H1 (cell line): ENCODE measurements around the gene GNG7. TPM values are rescaled to one million over a fixed set of nuclear protein-coding genes. Genes with fewer than 3 reads are reported as not detected.

ENCODE experiments used
- GABPA ChIP-seq: IDR thresholded peaks from 2 replicates; pipeline ENCODE4 v1.6.1; 2011; ENCODE audit warnings: mild to moderate bottlenecking, low read length, moderate library complexity, borderline replicate concordance; ENCODE audit not compliant: insufficient read depth
- JUN ChIP-seq: IDR thresholded peaks from 2 replicates; pipeline ENCODE4 v1.6.1; 2011; ENCODE audit warnings: low read depth, mild to moderate bottlenecking, improper control_type of control experiment, low read length
- PHF8 ChIP-seq: fragments of 200-600 bp; sonication (generic); conservative IDR thresholded peaks from 2 replicates; pipeline ENCODE4 v1.7.1; 2012; ENCODE audit warnings: low read depth, mild to moderate bottlenecking, inconsistent platforms, low read length, moderate library complexity
- SP4 ChIP-seq: IDR thresholded peaks from 2 replicates; pipeline ENCODE4 v1.6.1; 2012; ENCODE audit warnings: low read length, inconsistent platforms
- TBP ChIP-seq: IDR thresholded peaks from 2 replicates; pipeline ENCODE4 v1.6.1; 2011; ENCODE audit warnings: low read depth, low read length, improper control_type of control experiment
- polyA plus RNA-seq, 7 experiments: library from polyadenylated mRNA; depleted of rRNA in 3 of 7; stranded (reverse) in 5 of 7; unstranded in 2 of 7; fragments of >200 nt in 5 of 7; fragments of 200-250 nt in 2 of 7; gene quantifications; 1 replicate in 5 of 7; 2 replicates in 1 of 7; 4 replicates in 1 of 7; pipeline versions ENCODE4 v1.2.1 to v1.2.3, GENCODE V29; 2011 to 2013; ENCODE audit warnings: missing spikeins in 2 of 7, mixed read lengths in 2 of 7
- total RNA-seq: library from RNA; stranded (reverse); fragmentation: NEBNext Ultra II Directional; extraction: Animal tissue kit (Norgen Biotek cat#: 25700); gene quantifications from 2 replicates; pipeline ENCODE4 v1.2.1, GENCODE V29; 2021

The GNG7 gene
- total and polyA plus RNA-seq, 2 of the 8 experiments (the other 6 are each of a cell fraction or from before 2014, with no cell fraction given), result 2.8 to 7.8 TPM

- TF ChIP-seq GABPA (no peak), PHF8 (no peak), SP4 (no peak), TBP (no peak), JUN (no peak)
These were observed 224.7 kb downstream of the GNG7 start (continued) for GRCh38 chr19:2477732-2478191.
